Common myeloid progenitor, CD34-positive (primary cell): ENCODE results near the gene AUH.

Experiments
- CTCF ChIA-PET: fragments of 350-600 bp; sonication (Branson Sonifier 250); formaldehyde crosslinking; loops from one replicate; lab custom pipeline; 2021; ENCODE audit warnings: antibody characterized with exemption; lab: Charles Lee
- POLR2A ChIA-PET: fragments of 350-600 bp; sonication (Branson Sonifier 250); formaldehyde crosslinking; loops from one replicate; lab custom pipeline; 2021; ENCODE audit warnings: antibody characterized with exemption; lab: Charles Lee
- DNase-seq, 3 donors: peaks; one replicate each; pipeline versions ENCODE4 v3.0.0 to v3.0.0-alpha.2; 2013
- H3K27ac ChIP-seq, 2 experiments: 1 replicate in 1 of 2; 2 replicates in 1 of 2; pipeline ENCODE4 v1.7.0; 2013; ENCODE audit warnings: inconsistent platforms in 2 of 2, low read length in 2 of 2, mild to moderate bottlenecking in 2 of 2, low read depth in 1 of 2, moderate library complexity in 1 of 2; ENCODE audit not compliant: severe bottlenecking in 2 of 2, insufficient read depth in 1 of 2, poor library complexity in 1 of 2
- H3K27me3 ChIP-seq, 5 experiments: replicated peaks in 2 of 5; 1 replicate in 3 of 5; 2 replicates in 2 of 5; pipeline versions ENCODE4 v1.6.1 to v1.7.0; 2013; ENCODE audit warnings: low read length in 4 of 5, mild to moderate bottlenecking in 2 of 5, moderate library complexity in 2 of 5, inconsistent platforms in 1 of 5; ENCODE audit not compliant: insufficient read depth in 5 of 5, control insufficient read depth in 4 of 5
- H3K36me3 ChIP-seq, 4 experiments: 1 replicate in 2 of 4; 2 replicates in 2 of 4; pipeline versions ENCODE4 v1.6.1 to v1.7.0; 2013; ENCODE audit warnings: low read length in 3 of 4, control low read depth in 1 of 4, mild to moderate bottlenecking in 1 of 4; ENCODE audit not compliant: control insufficient read depth in 4 of 4, insufficient read depth in 4 of 4
- H3K4me1 ChIP-seq, 4 experiments: 1 replicate in 3 of 4; 2 replicates in 1 of 4; pipeline versions ENCODE4 v1.6.1 to v1.7.1; 2013; ENCODE audit warnings: low read length in 3 of 4, mild to moderate bottlenecking in 3 of 4, control low read depth in 1 of 4, inconsistent platforms in 1 of 4, moderate library complexity in 1 of 4; ENCODE audit not compliant: control insufficient read depth in 4 of 4, insufficient read depth in 4 of 4; ENCODE audit errors: control extremely low read depth in 1 of 4
- H3K4me3 ChIP-seq, 7 experiments: 1 replicate in 4 of 7; 2 replicates in 3 of 7; pipeline versions ENCODE4 v1.5.1 to v1.7.0; 2013; ENCODE audit warnings: mild to moderate bottlenecking in 7 of 7, low read length in 6 of 7, moderate library complexity in 6 of 7, inconsistent platforms in 2 of 7, low read depth in 2 of 7, control low read depth in 1 of 7; ENCODE audit not compliant: insufficient read depth in 4 of 7, control insufficient read depth in 1 of 7; ENCODE audit errors: extremely low read depth in 1 of 7
- H3K9me3 ChIP-seq, 5 experiments: 1 replicate in 4 of 5; 2 replicates in 1 of 5; pipeline versions ENCODE4 v1.6.1 to v1.7.1; 2013; ENCODE audit warnings: low read length in 4 of 5, mild to moderate bottlenecking in 2 of 5, inconsistent platforms in 1 of 5, low read depth in 1 of 5, moderate library complexity in 1 of 5; ENCODE audit not compliant: control insufficient read depth in 4 of 5, insufficient read depth in 2 of 5; ENCODE audit errors: control extremely low read depth in 1 of 5
- WGBS: methylation state at CpG from one replicate; pipeline ENCODE4 v1.1.5; 2013; ENCODE audit not compliant: insufficient coverage; 5-methylcytosine and 5-hydroxymethylcytosine counted together

The AUH gene

DNA sequence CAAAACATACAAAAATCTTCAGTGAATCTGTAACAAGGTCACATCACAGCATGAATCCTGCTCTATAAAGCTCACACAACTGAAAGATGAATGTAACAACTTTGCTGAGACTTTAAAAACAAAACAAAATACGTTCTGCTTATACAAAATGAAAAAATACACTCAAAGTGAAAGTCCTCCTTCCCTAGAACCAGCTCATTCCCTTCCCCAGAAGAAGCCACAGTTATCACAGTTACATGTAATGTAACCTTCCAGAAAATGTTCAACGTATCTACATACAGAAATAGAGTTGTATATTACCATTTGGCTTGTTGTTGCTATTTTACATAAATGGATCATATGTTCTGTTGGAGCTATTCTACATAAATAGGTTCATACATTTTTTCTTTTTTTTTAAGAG, 2.6 kb downstream of the AUH start:
- H3K27ac ChIP-seq: no peak overlapping the region
- ChIA-PET POLR2A (no interaction called here), CTCF (interaction anchor here (1.2 to 1.4 kb wide), 2 partner anchors 29 to 38 kb away, joined by 3 read pairs; no protein-coding TSS in a partner anchor)
- no peak for DNase-seq
- peaks cover 5 to 12% (median 7%) of the 10 kb centered on the region in 4 experiments for H3K36me3 ChIP-seq
- no peaks in the 10 kb centered on the region for H3K27me3 ChIP-seq
- H3K9me3 ChIP-seq: no peaks in the 10 kb centered on the region
- WGBS: 83% methylated on average over 1 of the region's 2 CpGs
- H3K4me1 ChIP-seq: peaks cover 8 to 18% (median 11%) of the 10 kb centered on the region in 4 experiments
- H3K4me3 ChIP-seq: no peak overlapping the region

DNA sequence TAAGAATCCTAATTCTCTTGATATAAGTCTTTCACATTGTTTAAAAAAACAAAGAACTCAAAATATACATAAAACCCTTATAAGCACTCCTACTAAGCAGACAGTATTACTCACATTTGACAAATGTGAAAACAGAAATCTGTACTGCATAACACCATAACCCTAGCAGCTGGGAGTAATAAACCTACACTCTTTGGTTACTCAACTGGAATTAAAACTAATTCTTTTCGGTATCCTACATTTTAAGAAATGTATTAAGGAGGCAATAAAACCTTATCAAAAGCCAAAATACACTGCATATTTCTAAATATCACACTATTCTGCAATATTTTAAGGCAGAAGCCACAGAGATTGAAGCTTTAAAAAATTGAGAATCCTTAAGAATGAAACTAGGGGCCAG, 6.8 kb downstream of the AUH start:
- no peak overlapping the region for H3K4me3 ChIP-seq
- peaks cover 7 to 32% (median 14%) of the 10 kb centered on the region in 4 experiments for H3K36me3 ChIP-seq
- H3K4me1 ChIP-seq: peaks cover 0 to under 1% (median under 1%) of the 10 kb centered on the region in 4 experiments
- H3K9me3 ChIP-seq: no peaks in the 10 kb centered on the region
- POLR2A ChIA-PET: no interaction called here
- CTCF ChIA-PET: interaction anchor here (1.2 to 2.3 kb wide), 2 partner anchors 13 to 19 kb away, joined by 4 to 9 read pairs; no protein-coding TSS in a partner anchor
- WGBS: no CpG with 5 or more reads among the region's 1 CpG
- no peaks in the 10 kb centered on the region for H3K27me3 ChIP-seq
- no peak overlapping the region for H3K27ac ChIP-seq
- DNase-seq: no peak

DNA sequence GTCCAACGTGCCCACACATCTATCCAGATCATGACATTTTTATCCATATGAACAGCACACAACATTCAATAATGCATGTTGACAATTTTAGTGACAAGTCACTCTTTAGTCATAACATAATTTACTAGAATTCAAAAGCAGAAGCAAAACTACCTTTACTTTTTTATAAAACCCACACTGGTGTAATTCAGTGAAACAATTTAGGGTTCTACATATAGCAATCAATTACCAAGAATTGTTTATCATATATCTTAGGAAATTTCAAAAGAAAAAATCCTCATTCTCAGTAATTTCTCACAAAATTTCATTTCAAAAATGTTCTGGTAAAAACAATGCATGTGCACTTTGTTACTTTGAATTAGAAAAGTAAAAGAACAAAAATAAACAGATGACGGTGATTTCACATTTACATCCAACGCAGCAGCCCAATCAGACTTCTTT, 12.6 kb downstream of the AUH start:
- POLR2A ChIA-PET: no interaction called here
- Histone ChIP-seq H3K27me3 (no peaks in the 10 kb centered on the region), H3K9me3 (no peaks in the 10 kb centered on the region), H3K4me3 (no peak overlapping the region), H3K4me1 (no peaks in the 10 kb centered on the region), H3K36me3 (peaks cover 5 to 28% (median 8%) of the 10 kb centered on the region in 4 experiments), H3K27ac (no peak overlapping the region)
- 100% methylated on average over 1 of the region's 3 CpGs for WGBS
- DNase-seq: no peak
- CTCF ChIA-PET: interaction anchor here (0.6 to 1.5 kb wide), 2 partner anchors 12 to 17 kb away, joined by 3 read pairs; no protein-coding TSS in a partner anchor

DNA sequence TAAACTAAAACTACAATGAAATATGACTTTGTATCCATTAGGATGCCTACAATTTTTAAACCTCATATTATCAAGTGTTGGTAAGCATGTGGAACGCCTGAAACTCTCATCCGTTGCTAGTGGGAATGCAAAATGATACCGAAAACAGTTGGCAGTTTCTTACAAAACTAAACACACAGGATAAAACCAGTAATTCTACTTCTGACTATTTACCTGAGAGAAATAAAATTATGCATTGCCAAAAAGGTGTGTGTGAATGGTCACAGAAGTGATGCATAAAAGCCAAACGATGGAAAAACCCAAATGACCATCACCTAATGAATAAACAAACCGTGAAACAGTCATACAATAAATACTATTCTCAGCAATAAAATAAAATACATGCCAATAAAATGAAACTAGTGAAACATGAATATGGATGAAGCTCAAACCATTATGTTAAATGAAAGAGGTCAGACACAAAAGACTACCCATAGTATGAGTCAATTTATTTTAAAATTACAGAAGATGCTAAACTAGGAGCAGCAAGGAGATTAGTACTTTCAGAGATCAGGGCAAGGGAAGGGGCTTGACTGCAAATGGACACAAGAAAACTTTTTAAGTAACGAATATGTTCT, 13.4 kb downstream of the AUH start:
- CTCF ChIA-PET: no interaction called here
- no CpG with 5 or more reads among the region's 6 CpGs for WGBS

DNA sequence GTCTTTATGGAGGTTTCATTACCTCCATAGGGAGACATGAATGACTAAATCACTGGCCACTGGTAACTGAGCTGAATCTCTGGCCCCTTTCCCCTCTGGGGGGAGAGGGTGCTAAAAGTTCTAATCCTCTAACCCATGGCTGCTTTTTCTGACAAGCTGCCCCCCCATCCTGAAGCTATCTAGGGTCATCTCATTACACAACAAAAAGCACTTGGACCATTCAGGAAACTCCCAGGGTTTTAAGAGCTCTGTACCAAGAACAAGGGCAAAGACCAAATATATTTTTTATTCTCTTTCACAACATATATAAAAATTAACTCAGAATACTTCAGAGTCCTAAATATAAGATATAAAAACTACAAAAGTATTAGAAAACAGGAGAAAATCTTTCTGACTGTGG, 14.3 kb downstream of the AUH start:
- ChIA-PET CTCF (interaction anchor here (0.7 to 1.9 kb wide), 3 partner anchors 10 to 27 kb away, joined by 5 to 8 read pairs (median 5); no protein-coding TSS in a partner anchor), POLR2A (interaction anchor here (0.6 kb wide), 1 partner anchor 370 kb away, joined by 3 read pairs; no protein-coding TSS in a partner anchor)
- Histone ChIP-seq H3K27me3 (no peaks in the 10 kb centered on the region), H3K4me3 (no peak overlapping the region), H3K27ac (no peak overlapping the region), H3K4me1 (no peaks in the 10 kb centered on the region), H3K36me3 (peaks cover 9 to 28% (median 10%) of the 10 kb centered on the region in 4 experiments), H3K9me3 (peaks cover 0 to 1% (median 0%) of the 10 kb centered on the region in 5 experiments)
- DNase-seq: no peak

More for the DNA sequence above, 13.4 kb downstream of the AUH start:
- POLR2A ChIA-PET: no interaction called here
- Histone ChIP-seq H3K27me3 (no peaks in the 10 kb centered on the region), H3K36me3 (peaks cover 7 to 26% (median 8%) of the 10 kb centered on the region in 4 experiments), H3K27ac (no peak overlapping the region), H3K4me1 (no peaks in the 10 kb centered on the region), H3K4me3 (no peak overlapping the region), H3K9me3 (no peaks in the 10 kb centered on the region)
- no peak for DNase-seq

DNA sequence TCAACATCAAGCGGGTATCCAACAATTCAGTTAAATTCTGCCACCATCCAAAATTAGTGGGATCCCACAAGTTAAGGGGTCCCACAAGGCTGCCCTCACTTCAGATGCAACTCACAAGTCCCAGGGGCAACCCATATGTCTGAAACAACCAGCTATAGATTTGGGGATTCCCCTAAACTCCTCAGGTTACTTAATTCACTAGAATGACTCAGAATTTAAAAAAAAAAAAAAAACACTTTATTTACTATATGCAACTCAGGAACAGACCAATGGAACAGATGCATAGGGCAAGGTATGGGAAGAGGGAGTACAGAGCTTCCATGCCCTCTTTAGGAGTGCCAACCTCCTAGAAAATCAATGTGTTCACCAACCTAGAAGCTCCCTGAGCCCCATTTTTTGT, 15.1 kb downstream of the AUH start:
- ChIA-PET CTCF (interaction anchor here (0.7 to 1.9 kb wide), 3 partner anchors 11 to 27 kb away, joined by 5 to 8 read pairs (median 5); no protein-coding TSS in a partner anchor), POLR2A (interaction anchor here (0.6 kb wide), 1 partner anchor 9 kb away, joined by 5 read pairs; no protein-coding TSS in a partner anchor)
- peak in 2 of 3 donors; percentile 25 to 26 for DNase-seq
- WGBS: 100% methylated on average over 1 of the region's 1 CpG
- Histone ChIP-seq H3K36me3 (peaks cover 13 to 34% (median 16%) of the 10 kb centered on the region in 4 experiments), H3K27ac (no peak overlapping the region), H3K4me3 (no peak overlapping the region), H3K9me3 (peaks cover 0 to 5% (median 0%) of the 10 kb centered on the region in 5 experiments), H3K27me3 (no peaks in the 10 kb centered on the region), H3K4me1 (no peaks in the 10 kb centered on the region)

DNA sequence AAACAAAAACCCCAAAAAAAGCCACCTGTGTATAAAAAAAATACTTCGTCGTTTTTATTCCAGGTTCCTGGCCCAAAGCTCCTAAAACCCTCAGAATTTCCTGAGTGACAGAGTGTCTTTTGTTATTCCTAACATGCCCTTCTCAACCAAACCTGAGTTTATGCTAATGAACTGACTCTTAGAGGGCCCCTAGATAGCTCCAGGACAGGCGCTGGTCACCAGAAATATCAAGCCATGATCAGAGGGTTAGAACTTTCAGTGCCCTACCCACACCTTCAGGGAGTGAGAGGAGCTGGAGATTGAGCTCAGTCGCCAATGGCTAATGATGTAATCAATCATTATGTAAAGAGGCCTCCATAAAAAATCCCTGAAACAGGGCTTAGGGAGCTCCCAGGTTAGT, 15.7 kb downstream of the AUH start:
- H3K27me3 ChIP-seq: no peaks in the 10 kb centered on the region
- no peak for DNase-seq
- no peaks in the 10 kb centered on the region for H3K4me1 ChIP-seq
- ChIA-PET POLR2A (interaction anchor here (0.8 kb wide), 1 partner anchor 11 kb away, joined by 3 read pairs; no protein-coding TSS in a partner anchor), CTCF (interaction anchor here (0.8 to 1.9 kb wide), 3 partner anchors 11 to 17 kb away, joined by 3 to 8 read pairs (median 5); no protein-coding TSS in a partner anchor)
- peaks cover 9 to 33% (median 16%) of the 10 kb centered on the region in 4 experiments for H3K36me3 ChIP-seq
- H3K4me3 ChIP-seq: no peak overlapping the region
- WGBS: 88% methylated on average over 1 of the region's 4 CpGs
- H3K9me3 ChIP-seq: peaks cover 0 to 5% (median 0%) of the 10 kb centered on the region in 5 experiments
- H3K27ac ChIP-seq: no peak overlapping the region
